Mucosa of descending colon (tissue), 3 donors: Measurements from ENCODE around the gene FLRT2. TPM values are rescaled to one million over a fixed set of nuclear protein-coding genes. Genes with fewer than 3 reads are reported as not detected.

ENCODE experiments used
- ATAC-seq: fragments of 200-7000 bp; cut with Tn5 transposase; one replicate; pipeline ENCODE4 v1.9.1; 2020; ENCODE audit warnings: mild to moderate bottlenecking, moderate library complexity
- DNase-seq, 3 donors: peaks; one replicate each; pipeline ENCODE4 v3.0.0-alpha.2; 2020
- H3K36me3 ChIP-seq: fragments of 200-600 bp; one replicate; pipeline ENCODE4 v1.8.0; 2021; ENCODE audit warnings: low read depth, mild to moderate bottlenecking
- H3K4me1 ChIP-seq: fragments of 200-600 bp; one replicate; pipeline ENCODE4 v1.8.0; 2021; ENCODE audit warnings: low read depth, mild to moderate bottlenecking
- H3K4me3 ChIP-seq: fragments of 200-600 bp; one replicate; pipeline ENCODE4 v1.8.0; 2021; ENCODE audit warnings: mild to moderate bottlenecking
- H3K9me3 ChIP-seq: fragments of 200-600 bp; one replicate; pipeline ENCODE4 v1.8.0; 2021; ENCODE audit warnings: mild to moderate bottlenecking
- CTCF ChIP-seq: fragments of 200-600 bp; IDR thresholded peaks from one replicate; pipeline ENCODE4 v1.8.0; 2022; ENCODE audit warnings: antibody characterized with exemption, mild to moderate bottlenecking
- intact Hi-C, 2 donors: fragments of 100-400 bp; cut with DNase I in 1 of 2; cut with micrococcal nuclease in 1 of 2; formaldehyde crosslinking; loops; one replicate each; pipeline versions ENCODE4 v1.11.0 to v1.11.1; 2022; cut with DNase I, micrococcal nuclease
- total RNA-seq, 3 donors: library from RNA; stranded (reverse); fragmentation: NEBNext Ultra II Directional in 2 of 3; extraction: Animal tissue kit (Norgen Biotek cat#: 25700) in 2 of 3; gene quantifications; one replicate each; pipeline versions ENCODE4 v1.2.1 to v1.2.4, GENCODE V29; 2021 to 2023
- donor health status: DM: no; HTN: no; CAD: no; lungs with moderate emphysema.
- donor health status: DM: no; HTN: no; CAD: no.
- donor health status: DM: no; HTN: yes; CAD: no.

FLRT2 gene
- total RNA-seq, 3 donors from 2014 or later, result 4.9 to 14.6 (median 7.1) TPM

DNA sequence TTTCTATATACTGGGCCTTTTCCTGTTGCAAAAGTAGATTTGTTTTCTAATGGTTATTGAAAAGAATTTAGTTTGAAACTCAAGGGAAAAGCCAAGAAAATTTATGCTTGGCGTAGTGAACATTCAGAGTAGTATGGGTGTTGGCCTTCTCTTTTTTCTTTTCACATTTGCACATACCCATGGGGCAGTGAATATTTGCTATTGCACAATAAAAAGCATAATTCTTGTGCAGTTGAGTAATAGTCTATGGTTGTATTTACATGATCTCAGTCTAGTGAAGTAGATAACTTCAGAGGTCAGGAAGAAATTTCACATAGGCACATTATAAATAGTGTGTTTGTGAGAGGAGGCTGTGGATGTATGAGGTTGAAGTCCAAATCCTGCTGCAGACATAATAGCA lies 158.1 kb downstream of the FLRT2 start:
- Histone ChIP-seq H3K9me3 (peaks cover 30% of the 10 kb centered on the region), H3K4me1 (no peaks in the 10 kb centered on the region), H3K4me3 (no peak overlapping the region), H3K36me3 (no peaks in the 10 kb centered on the region)
- intact Hi-C loops, result no loop called here
- no peak for DNase-seq
- no peak for TF ChIP-seq CTCF
- no peak for ATAC-seq

DNA sequence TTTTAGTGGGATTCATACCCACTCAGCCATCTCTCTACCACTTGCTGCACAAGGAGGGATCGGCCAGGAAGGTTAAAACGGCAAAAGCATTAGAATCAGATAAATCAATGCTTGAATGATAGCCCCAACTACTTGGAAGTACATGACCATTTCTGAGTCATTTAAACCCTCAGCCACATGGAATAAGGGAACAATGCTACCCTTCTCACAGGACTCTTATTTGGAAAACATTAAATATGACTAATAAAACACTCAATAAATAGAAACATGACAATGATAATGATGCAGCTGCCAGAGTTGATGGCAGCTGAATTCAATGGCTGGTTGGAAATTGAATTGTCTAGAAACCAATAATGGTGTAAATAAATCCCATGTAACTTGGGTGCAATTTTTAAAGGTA lies 165.4 kb downstream of the FLRT2 start:
- Histone ChIP-seq H3K36me3 (no peaks in the 10 kb centered on the region), H3K4me3 (no peak overlapping the region), H3K9me3 (peaks cover 26% of the 10 kb centered on the region), H3K4me1 (no peaks in the 10 kb centered on the region)
- DNase-seq (no peak), ATAC-seq (no peak)
- intact Hi-C loops, result no loop called here
- TF ChIP-seq CTCF, result no peak

DNA sequence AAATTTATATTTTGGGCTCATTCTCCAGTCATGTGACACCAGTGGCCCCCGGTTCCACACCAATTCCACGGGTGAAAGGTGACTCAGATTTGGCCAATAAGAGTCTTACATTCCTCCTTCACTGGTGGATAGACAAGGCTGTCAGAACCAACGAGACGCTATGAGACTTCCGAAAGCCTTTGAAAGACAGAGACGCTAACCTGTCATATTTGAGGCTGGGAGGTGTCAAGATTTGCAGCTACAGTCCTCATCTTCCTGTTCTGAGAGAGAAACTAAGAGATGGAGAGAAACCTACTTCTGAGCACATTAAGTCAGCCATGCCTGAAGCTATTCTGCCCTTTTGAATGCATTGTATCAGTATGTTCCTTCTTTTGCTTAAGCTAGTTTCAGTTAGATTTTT lies 171.2 kb downstream of the FLRT2 start:
- intact Hi-C loops, result no loop called here
- H3K4me3 ChIP-seq, result no peak overlapping the region
- H3K4me1 ChIP-seq, result no peaks in the 10 kb centered on the region
- ATAC-seq (no peak), DNase-seq (no peak)
- peaks cover 4% of the 10 kb centered on the region for H3K9me3 ChIP-seq
- no peaks in the 10 kb centered on the region for H3K36me3 ChIP-seq
- TF ChIP-seq CTCF, result no peak

GRCh38 chr14:85701763-85702162 lies 171.8 kb downstream of the FLRT2 start:
- ATAC-seq, result no peak
- TF ChIP-seq CTCF, result no peak
- no peak for DNase-seq

GRCh38 chr14:85702191-85702590 lies 172.2 kb downstream of the FLRT2 start:
- H3K9me3 ChIP-seq, result peaks cover 4% of the 10 kb centered on the region
- no peaks in the 10 kb centered on the region for H3K36me3 ChIP-seq
- ATAC-seq, result no peak
- DNase-seq, result no peak
- intact Hi-C loops, result no loop called here
- H3K4me1 ChIP-seq, result no peaks in the 10 kb centered on the region
- no peak for TF ChIP-seq CTCF
- no peak overlapping the region for H3K4me3 ChIP-seq

More at GRCh38 chr14:85701763-85702162, 171.8 kb downstream of the FLRT2 start:
- Histone ChIP-seq H3K9me3 (peaks cover 4% of the 10 kb centered on the region), H3K4me3 (no peak overlapping the region), H3K36me3 (no peaks in the 10 kb centered on the region), H3K4me1 (no peaks in the 10 kb centered on the region)
- intact Hi-C loops, result no loop called here

DNA sequence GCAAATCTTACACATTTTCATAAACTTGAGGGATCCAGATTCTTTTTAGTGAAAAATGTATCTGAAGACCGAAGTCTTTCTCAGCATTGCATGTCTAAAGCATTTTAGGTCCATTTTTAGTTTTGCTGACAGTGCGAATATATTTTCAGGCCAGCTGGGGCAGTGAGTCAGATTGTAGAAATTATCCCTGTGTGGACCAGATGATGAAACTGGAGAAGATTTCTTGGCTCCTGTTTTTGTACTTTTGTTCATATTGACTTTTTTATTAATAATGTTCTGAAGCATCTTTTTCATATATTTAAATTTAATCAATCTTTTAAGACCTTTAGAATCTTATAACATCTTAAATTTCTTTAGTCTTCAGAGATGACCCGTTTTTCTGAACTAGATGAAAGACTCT lies 173.1 kb downstream of the FLRT2 start:
- ATAC-seq (no peak), DNase-seq (no peak)
- no peak for TF ChIP-seq CTCF
- no peaks in the 10 kb centered on the region for H3K36me3 ChIP-seq
- no peaks in the 10 kb centered on the region for H3K4me1 ChIP-seq
- H3K4me3 ChIP-seq, result no peak overlapping the region
- peaks cover 4% of the 10 kb centered on the region for H3K9me3 ChIP-seq
- intact Hi-C loops, result no loop called here
